HTR-8/SVneo (cell line): ENCODE results near the gene ZNF778.

Experiments
- DNase-seq: peaks from one replicate; pipeline ENCODE4 v3.0.0; 2011; ENCODE audit warnings: low spot score, mixed read lengths; ENCODE audit not compliant: insufficient read length
- FAIRE-seq: peaks from 2 replicates; lab custom pipeline; 2011; peaks lifted over from hg19 to GRCh38; lab: Jason Lieb, UNC

Gene ZNF778

DNA sequence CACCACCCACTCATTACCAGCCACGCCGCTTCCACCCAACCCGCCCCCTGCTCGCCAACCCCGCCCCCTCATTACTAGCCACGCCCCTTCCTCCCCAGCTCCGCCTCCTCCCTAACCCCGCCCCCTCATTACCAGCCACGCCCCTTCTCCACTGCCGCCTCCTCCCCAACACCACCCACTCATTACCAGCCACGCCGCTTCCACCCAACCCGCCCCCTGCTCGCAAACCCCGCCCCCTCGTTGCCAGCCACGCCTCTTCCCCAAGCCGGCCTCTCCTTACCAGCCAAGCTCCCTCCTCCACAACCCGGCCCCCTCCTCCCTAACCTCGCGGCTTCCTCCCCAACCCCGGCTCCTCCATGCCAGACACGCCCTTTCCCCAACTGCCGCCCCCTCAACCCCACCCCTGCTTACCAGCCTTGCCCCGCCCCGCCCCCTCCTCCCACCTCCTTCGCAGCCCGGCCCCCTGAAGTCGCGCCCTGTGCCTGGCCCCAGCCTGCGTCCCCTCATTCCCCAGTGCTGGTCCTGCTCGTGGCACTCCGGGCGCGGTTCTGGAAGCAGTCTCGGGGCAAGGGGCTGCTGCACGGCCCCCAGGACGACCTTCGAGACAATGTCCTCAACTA lies 24.4 kb upstream of the ZNF778 start:
- no peak for DNase-seq
- FAIRE-seq, result no peak

GRCh38 chr16:89193576-89194293 lies 23.8 kb upstream of the ZNF778 start:
- FAIRE-seq, result no peak
- DNase-seq, result no peak

GRCh38 chr16:89194340-89195311 lies 22.9 kb upstream of the ZNF778 start:
- no peak for DNase-seq
- FAIRE-seq, result no peak

- FAIRE-seq, result no peak
- DNase-seq, result no peak
Observed at GRCh38 chr16:89195521-89196171, 21.9 kb upstream of the ZNF778 start.

DNA sequence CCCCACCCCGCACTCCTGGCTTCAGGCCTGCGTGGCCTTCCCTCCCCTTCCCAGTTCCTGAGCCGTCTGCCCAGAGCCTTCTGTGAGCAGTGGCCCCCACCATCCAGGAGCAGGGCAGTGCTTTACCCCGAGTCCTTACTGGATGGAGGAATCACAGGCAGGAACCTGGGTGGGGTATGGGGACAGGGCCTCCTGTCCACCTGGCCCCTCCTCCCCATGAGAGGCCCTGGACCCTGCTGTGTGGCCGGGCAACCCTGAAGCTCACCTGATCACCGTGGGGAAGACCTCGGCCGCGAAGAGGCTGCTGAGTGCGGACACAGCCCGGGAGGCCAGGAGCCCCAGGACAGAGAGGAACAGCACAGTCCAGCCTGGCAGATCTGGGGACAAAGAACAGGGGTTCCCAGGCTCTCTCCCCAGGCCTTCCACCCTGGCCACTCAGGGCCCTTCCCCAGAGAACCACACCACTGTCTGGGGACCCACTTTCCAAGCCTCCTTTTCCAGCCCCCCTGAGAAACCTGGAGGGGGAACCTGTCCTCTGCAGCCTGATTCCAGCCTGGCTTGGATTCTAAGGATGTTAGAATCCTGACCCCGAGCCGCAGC lies 20.4 kb upstream of the ZNF778 start:
- FAIRE-seq (no peak), DNase-seq (no peak)

- DNase-seq (no peak), FAIRE-seq (no peak)
Observed at GRCh38 chr16:89197633-89198416, 19.7 kb upstream of the ZNF778 start.

DNA sequence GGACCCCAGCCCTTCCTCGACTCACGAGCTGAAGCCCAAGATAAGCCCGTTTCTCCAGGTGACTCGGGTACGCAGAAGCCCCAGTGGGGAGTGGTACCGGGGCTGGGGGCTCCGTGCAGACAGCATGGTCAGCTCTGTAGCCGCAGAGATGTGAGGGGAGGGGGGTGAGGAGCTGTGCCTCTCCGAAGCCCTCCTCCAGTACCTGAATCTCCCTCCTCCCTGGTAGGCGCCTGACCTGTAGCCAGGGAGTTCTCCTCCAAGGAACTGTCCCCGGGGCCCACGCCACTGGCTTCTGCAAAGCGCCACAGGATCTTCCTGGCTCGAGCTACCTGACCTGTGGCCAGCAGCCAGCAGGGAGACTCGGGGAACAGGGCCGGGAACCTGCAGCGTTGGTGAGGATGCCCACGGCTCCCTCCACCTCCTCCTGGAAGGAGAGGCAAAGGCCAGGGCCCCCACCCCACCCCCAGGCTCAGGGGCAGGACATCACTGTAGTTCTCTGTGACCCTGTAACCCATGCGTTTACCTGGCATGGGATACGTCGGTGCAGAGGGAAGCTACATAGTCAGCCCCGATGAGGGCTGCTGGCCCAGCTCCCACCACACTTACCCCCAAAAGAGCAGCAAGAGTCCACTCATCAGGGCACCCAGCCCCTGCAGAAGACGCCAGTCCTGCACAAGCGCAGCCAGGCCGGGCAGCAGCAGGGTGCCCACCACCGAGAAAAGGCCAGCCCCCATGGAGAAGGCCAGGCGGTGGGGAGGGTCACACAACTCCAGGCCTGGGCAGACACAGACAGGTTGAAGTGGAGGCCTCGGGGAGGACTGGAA lies 18.9 kb upstream of the ZNF778 start:
- DNase-seq (no peak), FAIRE-seq (no peak)

DNA sequence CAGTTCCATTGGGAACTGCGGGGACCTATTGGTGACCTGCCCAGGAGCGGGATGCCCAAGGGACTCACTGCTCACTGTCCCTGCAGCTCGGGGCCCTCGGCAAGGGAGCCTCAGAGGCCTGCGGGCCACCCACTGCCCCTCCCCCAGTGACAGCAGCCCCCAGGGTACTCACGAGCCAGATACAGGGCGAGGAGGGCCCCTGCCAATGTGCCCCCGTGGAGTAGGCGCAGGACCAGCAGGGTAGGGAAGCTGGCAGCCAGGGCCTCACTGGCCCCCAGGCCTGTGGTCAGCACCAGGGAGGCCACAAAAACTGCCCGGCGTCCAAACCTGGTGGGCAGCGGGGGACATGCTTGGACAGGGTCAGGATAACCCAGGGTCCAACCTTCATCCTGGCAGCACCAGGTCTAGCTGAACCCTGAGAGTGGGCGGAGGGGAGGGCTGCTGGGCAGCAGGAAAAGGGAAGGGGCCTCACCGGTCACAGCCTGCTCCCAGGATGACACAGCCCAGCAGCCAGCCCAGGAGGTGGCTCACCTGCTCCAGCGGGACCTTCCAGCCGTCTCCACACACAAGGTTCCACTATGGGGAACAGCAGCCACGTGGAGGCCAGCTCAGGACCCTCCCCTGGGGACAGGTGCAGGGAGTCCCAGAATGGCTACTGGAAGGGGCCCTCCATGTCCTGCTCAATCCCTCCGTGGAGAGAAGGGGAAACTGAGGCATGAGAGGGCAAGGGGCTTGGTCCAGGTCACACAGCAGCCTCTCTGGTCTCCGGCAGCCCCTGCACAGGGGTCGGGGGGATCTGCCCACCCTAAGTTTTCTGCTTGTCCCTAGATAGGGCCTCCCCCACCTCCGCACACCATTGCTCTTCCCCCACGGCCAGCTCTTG lies 18.0 kb upstream of the ZNF778 start:
- DNase-seq, result no peak
- FAIRE-seq, result peak; percentile 9

DNA sequence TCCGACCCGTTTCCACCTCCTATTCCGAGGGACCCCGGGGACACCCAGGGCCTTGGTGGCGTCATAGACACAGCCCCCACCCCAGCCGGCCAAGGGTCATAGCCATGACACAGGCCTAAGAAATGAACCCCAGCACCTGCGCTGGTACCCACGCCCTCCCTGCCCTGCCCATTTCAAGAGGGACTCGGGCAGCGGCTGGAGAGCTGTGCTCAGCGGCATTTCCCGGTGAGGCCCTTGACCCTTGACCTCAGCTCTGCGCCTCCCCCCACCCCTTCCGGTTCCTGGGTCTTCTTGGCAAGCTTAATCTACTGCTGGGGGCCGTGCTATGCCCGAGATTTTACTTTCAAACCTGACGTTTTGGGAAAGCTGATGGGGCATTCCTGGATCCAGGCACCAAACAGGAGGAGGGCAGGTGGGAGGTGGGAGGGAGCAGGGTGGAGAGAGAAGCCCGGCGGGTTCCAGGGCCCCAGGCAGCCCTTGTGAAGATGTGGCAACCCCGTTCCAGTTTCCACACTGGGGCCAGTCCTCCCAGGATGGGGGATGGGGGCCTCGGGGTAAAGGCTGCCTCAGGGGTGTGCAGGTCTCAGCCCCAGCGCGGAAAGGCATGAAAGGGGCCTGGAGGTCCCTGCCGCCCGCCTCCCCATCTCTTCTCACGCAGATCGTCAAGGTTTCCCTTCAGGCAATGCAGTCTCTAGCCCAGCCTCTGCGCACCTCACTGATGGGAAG lies 17.2 kb upstream of the ZNF778 start, which contains the start of gene SLC22A31:
Gene SLC22A31, minus strand, starts transcription at position 414 of the 726 bp plus-strand sequence. Its CDS starts 36 bp downstream, at position 378.
- no peak for DNase-seq
- no peak for FAIRE-seq

- DNase-seq, result no peak
- no peak for FAIRE-seq
Observed at GRCh38 chr16:89200850-89201411, 16.6 kb upstream of the ZNF778 start.

- FAIRE-seq, result peak; percentile 63
- DNase-seq, result peak; percentile 77
Observed at GRCh38 chr16:89201439-89202377, 15.8 kb upstream of the ZNF778 start.

DNA sequence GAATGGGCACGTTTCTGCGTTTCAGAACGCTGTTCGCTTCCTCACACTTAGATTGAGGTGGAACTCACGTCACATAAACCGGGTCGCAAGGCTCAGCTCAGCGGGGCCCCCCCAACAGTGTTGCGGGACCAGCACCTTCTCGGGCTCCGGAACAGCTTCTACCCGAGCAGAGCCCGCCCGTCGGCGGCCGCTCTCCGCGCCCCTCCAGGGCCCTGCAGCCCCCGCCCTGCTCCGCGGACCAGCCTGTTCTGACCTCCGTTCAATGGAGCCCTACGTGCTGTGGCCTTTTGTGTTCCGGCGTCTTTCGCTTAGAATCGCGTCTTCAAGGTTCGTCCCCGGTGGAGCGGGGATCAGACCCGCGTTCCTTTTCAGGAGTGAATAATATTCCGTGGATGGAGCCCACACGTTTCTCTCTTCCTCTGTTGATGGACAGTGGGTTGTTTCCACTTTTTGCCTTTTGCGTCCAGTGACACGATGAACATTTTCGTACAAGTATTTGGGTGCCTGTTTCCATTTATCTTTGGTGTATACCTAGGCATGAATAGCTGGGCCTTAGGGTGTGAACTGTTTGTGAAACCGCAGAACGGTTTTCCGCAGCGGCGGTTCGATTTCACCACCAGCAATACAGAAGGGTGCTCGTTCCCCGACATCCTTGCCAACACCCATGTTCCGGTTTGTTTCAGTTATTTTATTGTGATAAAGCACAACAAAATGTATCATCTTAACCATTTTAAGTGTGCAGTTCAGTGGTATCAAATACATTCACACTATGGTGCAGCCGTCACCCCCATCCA lies 14.9 kb upstream of the ZNF778 start:
- no peak for DNase-seq

GRCh38 chr16:89207993-89208392 lies 9.5 kb upstream of the ZNF778 start:
- no peak for DNase-seq
- no peak for FAIRE-seq

More for the DNA sequence above, 14.9 kb upstream of the ZNF778 start:
- peak; percentile 60 for FAIRE-seq

GRCh38 chr16:89209522-89210044 lies 7.9 kb upstream of the ZNF778 start:
- DNase-seq, result no peak
- no peak for FAIRE-seq
